H1 (cell line): ENCODE results near the gene SGMS1. TPM values are rescaled to one million over a fixed set of nuclear protein-coding genes. Genes with fewer than 3 reads are reported as not detected.

Experiments used
- CTCF ChIA-PET: fragments of 300-600 bp; sonication (Branson Sonifier 250); formaldehyde crosslinking; loops from one replicate; lab custom pipeline; 2021; ENCODE audit not compliant: partially characterized antibody; lab: Charles Lee
- POLR2A ChIA-PET: fragments of 300-600 bp; sonication (Branson Sonifier 250); formaldehyde crosslinking; loops from one replicate; lab custom pipeline; 2021; ENCODE audit warnings: inconsistent platforms; ENCODE audit not compliant: partially characterized antibody; lab: Charles Lee
- DNase-seq, 2 experiments: peaks; one replicate each; pipeline versions ENCODE4 v3.0.0 to v3.0.0-alpha.2; 2010 to 2022; ENCODE audit warnings: low spot score in 2 of 2, low read depth in 1 of 2, mixed read lengths in 1 of 2
- FAIRE-seq: peaks from 2 replicates; lab custom pipeline; 2011; peaks lifted over from hg19 to GRCh38; lab: Jason Lieb, UNC
- H2AFZ ChIP-seq: 2 replicates; pipeline ENCODE4 v1.8.1; 2012; ENCODE audit warnings: low read length, inconsistent platforms
- H2AK5ac ChIP-seq: 2 replicates; pipeline ENCODE4 v1.6.1; 2013; ENCODE audit warnings: low read depth, low read length
- H2BK120ac ChIP-seq: replicated peaks from 2 replicates; pipeline ENCODE3; 2013; ENCODE audit warnings: low read depth, low read length, inconsistent platforms
- H2BK12ac ChIP-seq: 2 replicates; pipeline ENCODE4 v1.6.1; 2013; ENCODE audit warnings: low read depth, low read length
- H2BK15ac ChIP-seq: 2 replicates; pipeline ENCODE4 v1.6.1; 2013; ENCODE audit warnings: low read length
- H2BK20ac ChIP-seq: 2 replicates; pipeline ENCODE4 v1.6.1; 2013; ENCODE audit warnings: low read length
- H2BK5ac ChIP-seq: 2 replicates; pipeline ENCODE4 v1.6.1; 2013; ENCODE audit warnings: low read depth, low read length
- H3K14ac ChIP-seq: 2 replicates; pipeline ENCODE4 v1.6.1; 2013; ENCODE audit warnings: inconsistent platforms; ENCODE audit not compliant: insufficient read length
- H3K18ac ChIP-seq: 2 replicates; pipeline ENCODE4 v1.6.1; 2013; ENCODE audit warnings: low read length; ENCODE audit errors: extremely low read depth
- H3K23ac ChIP-seq: 2 replicates; pipeline ENCODE4 v1.6.1; 2013; ENCODE audit warnings: inconsistent platforms; ENCODE audit not compliant: insufficient read length
- H3K23me2 ChIP-seq: 2 replicates; pipeline ENCODE4 v1.6.1; 2013; ENCODE audit warnings: low read depth, low read length
- H3K27ac ChIP-seq: 2 replicates; pipeline ENCODE4 v1.6.1; 2011; ENCODE audit warnings: low read depth, low read length, inconsistent platforms
- H3K27me3 ChIP-seq, 4 experiments: replicated peaks in 1 of 4; 1 replicate in 1 of 4; 2 replicates in 3 of 4; pipeline versions ENCODE4 v1.6.1 to v1.8.1; 2011 to 2013; ENCODE audit warnings: low read length in 3 of 4, mild to moderate bottlenecking in 3 of 4, inconsistent platforms in 2 of 4, mixed read lengths in 2 of 4, moderate library complexity in 1 of 4; ENCODE audit not compliant: control insufficient read depth in 3 of 4, insufficient read depth in 3 of 4; ENCODE audit errors: extremely low read depth in 1 of 4
- H3K36me3 ChIP-seq, 4 experiments: 2 replicates each; pipeline versions ENCODE4 v1.6.1 to v1.8.1; 2011 to 2013; ENCODE audit warnings: mild to moderate bottlenecking in 4 of 4, low read length in 3 of 4, moderate library complexity in 2 of 4, control low read depth in 1 of 4, inconsistent platforms in 1 of 4; ENCODE audit not compliant: insufficient read depth in 4 of 4, control insufficient read depth in 2 of 4
- H3K4ac ChIP-seq: replicated peaks from 2 replicates; pipeline ENCODE3; 2013; ENCODE audit warnings: low read length, low read depth, mixed read lengths, inconsistent platforms; ENCODE audit not compliant: insufficient read length
- H3K4me1 ChIP-seq, 4 experiments: replicated peaks in 1 of 4; 1 replicate in 1 of 4; 2 replicates in 3 of 4; pipeline versions ENCODE4 v1.6.1 to v1.8.1; 2011 to 2013; ENCODE audit warnings: low read length in 3 of 4, inconsistent platforms in 2 of 4, mixed read lengths in 1 of 4; ENCODE audit not compliant: insufficient read depth in 4 of 4, control insufficient read depth in 3 of 4
- H3K4me2 ChIP-seq, 2 experiments: 2 replicates each; pipeline versions ENCODE4 v1.6.1 to v1.8.1; 2011 to 2013; ENCODE audit warnings: low read depth in 2 of 2, low read length in 2 of 2, control low read depth in 1 of 2, inconsistent platforms in 1 of 2, mild to moderate bottlenecking in 1 of 2; ENCODE audit not compliant: insufficient read depth in 1 of 2
- H3K4me3 ChIP-seq, 4 experiments: fragments of 200-600, 300-600 bp in 1 of 4; sonication (generic), shearing (Covaris generic), sonication (Bioruptor Twin) in 1 of 4; 2 replicates each; pipeline versions ENCODE4 v1.5.1 to v1.8.1; 2011 to 2016; ENCODE audit warnings: low read length in 4 of 4, low read depth in 3 of 4, control low read depth in 2 of 4, inconsistent platforms in 2 of 4, mild to moderate bottlenecking in 2 of 4, mixed read lengths in 1 of 4, moderate library complexity in 1 of 4; ENCODE audit not compliant: insufficient read depth in 2 of 4; ENCODE audit errors: extremely low read depth in 1 of 4
- H3K56ac ChIP-seq: replicated peaks from 2 replicates; pipeline ENCODE3; 2013; ENCODE audit warnings: low read depth, mild to moderate bottlenecking, mixed read lengths, low read length, inconsistent platforms; ENCODE audit not compliant: insufficient read length
- H3K79me1 ChIP-seq: 2 replicates; pipeline ENCODE4 v1.6.1; 2013; ENCODE audit warnings: low read depth, low read length, control low read depth
- H3K79me2 ChIP-seq, 2 experiments: 2 replicates each; pipeline versions ENCODE4 v1.6.1 to v1.8.1; 2012 to 2013; ENCODE audit warnings: low read length in 2 of 2, mild to moderate bottlenecking in 2 of 2, inconsistent platforms in 1 of 2; ENCODE audit not compliant: insufficient read depth in 2 of 2, control insufficient read depth in 1 of 2
- H3K9ac ChIP-seq, 4 experiments: replicated peaks in 1 of 4; 1 replicate in 1 of 4; 2 replicates in 3 of 4; pipeline versions ENCODE4 v1.6.1 to v1.8.1; 2011 to 2013; ENCODE audit warnings: low read depth in 3 of 4, low read length in 3 of 4, control low read depth in 2 of 4, mild to moderate bottlenecking in 2 of 4, moderate library complexity in 2 of 4, inconsistent platforms in 1 of 4; ENCODE audit errors: extremely low read depth in 1 of 4
- H3K9me3 ChIP-seq, 2 experiments: 2 replicates each; pipeline versions ENCODE4 v1.6.1 to v1.8.1; 2012 to 2013; ENCODE audit warnings: mild to moderate bottlenecking in 2 of 2, moderate library complexity in 2 of 2, control low read depth in 1 of 2, inconsistent platforms in 1 of 2, low read depth in 1 of 2, low read length in 1 of 2, mixed read lengths in 1 of 2; ENCODE audit not compliant: insufficient read depth in 2 of 2
- H4K20me1 ChIP-seq, 2 experiments: replicated peaks in 1 of 2; 2 replicates each; pipeline versions ENCODE3 to v1.8.1; 2011 to 2013; ENCODE audit warnings: inconsistent platforms in 2 of 2, low read length in 2 of 2, mild to moderate bottlenecking in 1 of 2; ENCODE audit not compliant: insufficient read depth in 2 of 2, control insufficient read depth in 1 of 2
- H4K5ac ChIP-seq: 2 replicates; pipeline ENCODE4 v1.6.1; 2013; ENCODE audit warnings: low read length, low read depth, mixed read lengths, inconsistent platforms; ENCODE audit not compliant: insufficient read length
- H4K8ac ChIP-seq: 2 replicates; pipeline ENCODE4 v1.8.0; 2013; ENCODE audit warnings: mild to moderate bottlenecking, moderate library complexity, low read length, inconsistent platforms; ENCODE audit not compliant: insufficient read depth; ENCODE audit errors: extremely low read depth
- H4K91ac ChIP-seq: replicated peaks from 2 replicates; pipeline ENCODE3; 2013; ENCODE audit warnings: low read length, mixed read lengths, inconsistent platforms; ENCODE audit not compliant: insufficient read length
- BRCA1 ChIP-seq: IDR thresholded peaks from 2 replicates; pipeline ENCODE4 v1.6.1; 2012; ENCODE audit warnings: low read depth, low read length, improper control_type of control experiment
- CREB1 ChIP-seq: IDR thresholded peaks from 2 replicates; pipeline ENCODE4 v1.6.1; 2012; ENCODE audit warnings: inconsistent platforms
- GTF2F1 ChIP-seq: IDR thresholded peaks from 2 replicates; pipeline ENCODE4 v1.6.1; 2012; ENCODE audit warnings: low read depth, low read length, improper control_type of control experiment, borderline replicate concordance
- HDAC2 ChIP-seq, 2 experiments: fragments of 300-600 bp in 1 of 2; sonication (generic) in 1 of 2; IDR thresholded peaks; 2 replicates each; pipeline ENCODE4 v1.6.1; 2011 to 2012; ENCODE audit warnings: low read depth in 2 of 2, low read length in 2 of 2, mild to moderate bottlenecking in 2 of 2, moderate library complexity in 2 of 2, borderline replicate concordance in 1 of 2, inconsistent platforms in 1 of 2
- KDM1A ChIP-seq: fragments of 200-600, 300-600 bp; sonication (generic); IDR thresholded peaks from 2 replicates; pipeline ENCODE4 v1.7.1; 2016; ENCODE audit warnings: mild to moderate bottlenecking, low read length, borderline replicate concordance
- POLR2A ChIP-seq, 2 experiments: IDR thresholded peaks; 1 replicate in 1 of 2; 2 replicates in 1 of 2; pipeline ENCODE4 v1.6.1; 2011; ENCODE audit warnings: low read depth in 2 of 2, low read length in 2 of 2, mild to moderate bottlenecking in 2 of 2; ENCODE audit errors: control extremely low read depth in 1 of 2
- POU5F1 ChIP-seq: IDR thresholded peaks from 2 replicates; pipeline ENCODE4 v1.6.1; 2011; ENCODE audit warnings: low read depth, mild to moderate bottlenecking, low read length, moderate library complexity
- RAD21 ChIP-seq, 2 experiments: IDR thresholded peaks in 1 of 2; conservative IDR thresholded peaks in 1 of 2; 2 replicates each; pipeline ENCODE4 v1.6.1; 2011; ENCODE audit warnings: low read depth in 2 of 2, low read length in 2 of 2, improper control_type of control experiment in 1 of 2, inconsistent platforms in 1 of 2, mild to moderate bottlenecking in 1 of 2, moderate library complexity in 1 of 2
- RFX5 ChIP-seq: IDR thresholded peaks from 2 replicates; pipeline ENCODE4 v1.6.1; 2011; ENCODE audit warnings: low read depth, low read length, improper control_type of control experiment, borderline replicate concordance
- RXRA ChIP-seq: IDR thresholded peaks from 2 replicates; pipeline ENCODE4 v1.6.1; 2011; ENCODE audit warnings: low read depth, mild to moderate bottlenecking, low read length, moderate library complexity; ENCODE audit not compliant: insufficient read depth
- SP4 ChIP-seq: IDR thresholded peaks from 2 replicates; pipeline ENCODE4 v1.6.1; 2012; ENCODE audit warnings: low read length, inconsistent platforms
- SUZ12 ChIP-seq: fragments of 200-600 bp; sonication (generic); IDR thresholded peaks from 2 replicates; pipeline ENCODE4 v1.6.1; 2012; ENCODE audit warnings: mild to moderate bottlenecking, inconsistent platforms, low read length, moderate library complexity, mixed read lengths
- TAF1 ChIP-seq: IDR thresholded peaks from 2 replicates; pipeline ENCODE4 v1.6.1; 2011; ENCODE audit warnings: mild to moderate bottlenecking, low read depth, low read length
- WGBS, 2 experiments: shearing (Covaris generic) in 1 of 2; methylation state at CpG; one replicate each; pipeline versions ENCODE4 v1.1.6 to v1.1.7; 2013 to 2015; ENCODE audit warnings: low lambda C conversion rate in 2 of 2, mixed read lengths in 2 of 2, inconsistent platforms in 1 of 2, low coverage in 1 of 2, missing lambda C conversion rate in 1 of 2; ENCODE audit not compliant: insufficient replicate concordance in 2 of 2, insufficient coverage in 1 of 2, insufficient read length in 1 of 2; ENCODE audit errors: extremely low coverage in 1 of 2, missing lambda C conversion rate in 1 of 2; 5-methylcytosine and 5-hydroxymethylcytosine counted together
- polyA plus RNA-seq, 7 experiments: library from polyadenylated mRNA; depleted of rRNA in 3 of 7; stranded (reverse) in 5 of 7; unstranded in 2 of 7; fragments of >200 nt in 5 of 7; fragments of 200-250 nt in 2 of 7; gene quantifications; 1 replicate in 5 of 7; 2 replicates in 1 of 7; 4 replicates in 1 of 7; pipeline versions ENCODE4 v1.2.1 to v1.2.3, GENCODE V29; 2011 to 2013; ENCODE audit warnings: missing spikeins in 2 of 7, mixed read lengths in 2 of 7
- total RNA-seq: library from RNA; stranded (reverse); fragmentation: NEBNext Ultra II Directional; extraction: Animal tissue kit (Norgen Biotek cat#: 25700); gene quantifications from 2 replicates; pipeline ENCODE4 v1.2.1, GENCODE V29; 2021
- TF ChIP-seq, protein P1 (sequence below): IDR thresholded peaks from 2 replicates; pipeline ENCODE4 v1.6.1; 2011; ENCODE audit warnings: low read length, improper control_type of control experiment

Gene SGMS1
- total and polyA plus RNA-seq, 2 of the 8 experiments (the other 6 are each of a cell fraction or from before 2014, with no cell fraction given), result 6.0 to 15.6 TPM

DNA sequence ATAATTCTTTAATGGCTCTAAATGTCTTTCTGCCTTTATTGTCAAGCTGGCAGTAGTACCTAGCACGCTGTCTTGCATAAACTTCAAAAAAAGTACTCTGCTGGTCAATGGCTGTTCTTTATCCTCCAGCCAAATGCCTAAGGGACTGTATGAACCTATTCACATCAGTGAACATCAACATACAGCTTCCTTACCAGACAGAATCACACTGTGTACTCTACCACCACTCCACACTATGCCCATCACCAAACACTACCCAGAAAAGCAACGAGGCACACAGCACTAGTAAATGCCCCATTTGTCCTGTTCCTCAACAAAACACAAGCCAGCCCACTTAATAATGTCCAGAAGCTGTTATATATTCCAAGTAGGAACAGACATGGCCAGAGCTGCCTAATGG lies 127.5 kb downstream of the SGMS1 start:
- no peak overlapping the region for H2BK5ac ChIP-seq
- no peak overlapping the region for H3K56ac ChIP-seq
- DNase-seq (no peak), FAIRE-seq (no peak)
- no peaks in the 10 kb centered on the region for H3K36me3 ChIP-seq
- no peaks in the 10 kb centered on the region for H3K4me1 ChIP-seq
- POLR2A ChIA-PET, result no interaction called here
- H2BK12ac ChIP-seq, result no peak overlapping the region
- 0 out of 2 replicates have a peak, but pooled peaks cover 2% of the 10 kb centered on the region for H3K79me1 ChIP-seq
- H4K91ac ChIP-seq, result no peak overlapping the region
- H2BK120ac ChIP-seq, result no peak overlapping the region
- H3K14ac ChIP-seq, result no peak overlapping the region
- WGBS, 2 experiments, result 91% methylated on average over 2 of the region's 2 CpGs; no CpG with 5 or more reads in 1 of the 2 experiments
- H3K18ac ChIP-seq, result no peak overlapping the region
- CTCF ChIA-PET, result interaction anchor here (1.1 to 1.2 kb wide), 3 partner anchors 16 to 128 kb away, joined by 3 to 4 read pairs (median 3); no protein-coding TSS in a partner anchor
- no peak overlapping the region for H3K9ac ChIP-seq
- H3K23ac ChIP-seq, result no peak overlapping the region
- no peak overlapping the region for H2BK15ac ChIP-seq
- no peak overlapping the region for H4K5ac ChIP-seq
- H3K9me3 ChIP-seq, result no peaks in the 10 kb centered on the region
- no peak overlapping the region for H3K4me3 ChIP-seq
- H2AK5ac ChIP-seq, result no peak overlapping the region
- no peak overlapping the region for H4K8ac ChIP-seq
- H3K23me2 ChIP-seq, result no peaks in the 10 kb centered on the region; the same call in 1 of the 2 replicates
- peaks cover 0 to 3% of the 10 kb centered on the region in 2 experiments; a peak in 1 of 4 replicates for H3K79me2 ChIP-seq
- H3K27ac ChIP-seq, result no peak overlapping the region
- no peak overlapping the region for H3K4me2 ChIP-seq
- H3K27me3 ChIP-seq, result no peaks in the 10 kb centered on the region
- no peaks in the 10 kb centered on the region for H4K20me1 ChIP-seq
- H2BK20ac ChIP-seq, result no peak overlapping the region
- no peak overlapping the region for H3K4ac ChIP-seq
- H2AFZ ChIP-seq, result no peak overlapping the region
- TF ChIP-seq RAD21 (IDR thresholded peaks at IDR 0.05 in 1 of 2, conservative IDR thresholded peaks at IDR 0.05 in 1 of 2; ENCODE audit: low read depth in 2 of 2, low read length in 2 of 2) (no peak), SUZ12 (no peak), GTF2F1 (no peak), KDM1A (no peak), TAF1 (no peak), HDAC2 (IDR thresholded peaks at IDR 0.05; ENCODE audit: borderline replicate concordance in 1 of 2, low read depth in 2 of 2, low read length in 2 of 2) (no peak), CREB1 (no peak), SP4 (no peak), RFX5 (no peak), RXRA (no peak), BRCA1 (no peak), POU5F1 (no peak), POLR2A (IDR thresholded peaks at IDR 0.05; ENCODE audit: control extremely low read depth in 1 of 2, low read depth in 2 of 2, low read length in 2 of 2) (no peak)
- TF ChIP-seq, protein P1, sequence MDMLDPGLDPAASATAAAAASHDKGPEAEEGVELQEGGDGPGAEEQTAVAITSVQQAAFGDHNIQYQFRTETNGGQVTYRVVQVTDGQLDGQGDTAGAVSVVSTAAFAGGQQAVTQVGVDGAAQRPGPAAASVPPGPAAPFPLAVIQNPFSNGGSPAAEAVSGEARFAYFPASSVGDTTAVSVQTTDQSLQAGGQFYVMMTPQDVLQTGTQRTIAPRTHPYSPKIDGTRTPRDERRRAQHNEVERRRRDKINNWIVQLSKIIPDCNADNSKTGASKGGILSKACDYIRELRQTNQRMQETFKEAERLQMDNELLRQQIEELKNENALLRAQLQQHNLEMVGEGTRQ, result no peak
